GM10266 (cell line): ENCODE results near the gene MYO18B.
A peak's percentile ranks its signal among the peaks of the same experiment; 100 is the strongest.

Experiments used
- DNase-seq: peaks from one replicate; pipeline ENCODE4 v3.0.0; 2012; ENCODE audit errors: extremely low spot score
- TF ChIP-seq, protein P1 (sequence below): IDR thresholded peaks from 2 replicates; pipeline ENCODE4 v1.5.1; 2012; ENCODE audit warnings: mild to moderate bottlenecking, low read depth; ENCODE audit not compliant: control insufficient read depth, insufficient read depth; ENCODE audit errors: missing control alignments

Gene MYO18B

GRCh38 chr22:25745341-25746011 lies 3.5 kb downstream of the MYO18B start:
- TF ChIP-seq, protein P1, sequence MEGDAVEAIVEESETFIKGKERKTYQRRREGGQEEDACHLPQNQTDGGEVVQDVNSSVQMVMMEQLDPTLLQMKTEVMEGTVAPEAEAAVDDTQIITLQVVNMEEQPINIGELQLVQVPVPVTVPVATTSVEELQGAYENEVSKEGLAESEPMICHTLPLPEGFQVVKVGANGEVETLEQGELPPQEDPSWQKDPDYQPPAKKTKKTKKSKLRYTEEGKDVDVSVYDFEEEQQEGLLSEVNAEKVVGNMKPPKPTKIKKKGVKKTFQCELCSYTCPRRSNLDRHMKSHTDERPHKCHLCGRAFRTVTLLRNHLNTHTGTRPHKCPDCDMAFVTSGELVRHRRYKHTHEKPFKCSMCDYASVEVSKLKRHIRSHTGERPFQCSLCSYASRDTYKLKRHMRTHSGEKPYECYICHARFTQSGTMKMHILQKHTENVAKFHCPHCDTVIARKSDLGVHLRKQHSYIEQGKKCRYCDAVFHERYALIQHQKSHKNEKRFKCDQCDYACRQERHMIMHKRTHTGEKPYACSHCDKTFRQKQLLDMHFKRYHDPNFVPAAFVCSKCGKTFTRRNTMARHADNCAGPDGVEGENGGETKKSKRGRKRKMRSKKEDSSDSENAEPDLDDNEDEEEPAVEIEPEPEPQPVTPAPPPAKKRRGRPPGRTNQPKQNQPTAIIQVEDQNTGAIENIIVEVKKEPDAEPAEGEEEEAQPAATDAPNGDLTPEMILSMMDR = no peak
- DNase-seq = no peak

- DNase-seq = no peak
- TF ChIP-seq, protein P1 = no peak
Measured at GRCh38 chr22:25746012-25746373, 4.0 kb downstream of the MYO18B start.

GRCh38 chr22:25747245-25747944 lies 5.4 kb downstream of the MYO18B start:
- TF ChIP-seq, protein P1 = no peak
- no peak for DNase-seq

DNA sequence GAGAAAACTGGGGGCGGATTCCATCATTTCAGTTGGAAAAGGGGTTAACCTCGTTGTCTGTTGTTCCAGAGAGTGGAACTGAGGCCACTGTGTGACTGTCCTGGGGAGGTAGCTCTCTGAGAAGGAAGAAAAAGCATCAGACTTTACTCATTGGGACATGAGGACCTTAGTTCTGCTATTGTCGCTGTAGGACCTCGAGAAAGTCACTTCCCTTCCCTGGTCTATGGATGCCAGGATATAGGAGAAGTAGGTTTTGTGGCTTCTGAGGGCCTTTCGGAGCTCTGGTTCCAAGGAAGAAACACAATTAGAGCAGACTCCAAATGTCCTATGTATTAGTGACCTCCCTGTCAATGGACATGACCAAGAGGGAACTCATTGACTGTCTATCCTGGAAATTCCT lies 6.2 kb downstream of the MYO18B start:
- TF ChIP-seq, protein P1 = no peak
- DNase-seq = no peak

GRCh38 chr22:25748704-25749103 lies 6.7 kb downstream of the MYO18B start:
- TF ChIP-seq, protein P1 = no peak

GRCh38 chr22:25749420-25750169 lies 7.6 kb downstream of the MYO18B start:
- peak; percentile 74 for DNase-seq
- TF ChIP-seq, protein P1 = no peak

More at GRCh38 chr22:25748704-25749103, 6.7 kb downstream of the MYO18B start:
- no peak for DNase-seq
